ENCODE results near the gene SPINK5. TPM values are rescaled to one million over a fixed set of nuclear protein-coding genes. Genes with fewer than 3 reads are reported as not detected.
A peak's percentile ranks its signal among the peaks of the same experiment; 100 is the strongest.

Gene SPINK5
- total and polyA plus RNA-seq, 4 donors: 0.42 to 1.1 (median 0.72) TPM

DNA sequence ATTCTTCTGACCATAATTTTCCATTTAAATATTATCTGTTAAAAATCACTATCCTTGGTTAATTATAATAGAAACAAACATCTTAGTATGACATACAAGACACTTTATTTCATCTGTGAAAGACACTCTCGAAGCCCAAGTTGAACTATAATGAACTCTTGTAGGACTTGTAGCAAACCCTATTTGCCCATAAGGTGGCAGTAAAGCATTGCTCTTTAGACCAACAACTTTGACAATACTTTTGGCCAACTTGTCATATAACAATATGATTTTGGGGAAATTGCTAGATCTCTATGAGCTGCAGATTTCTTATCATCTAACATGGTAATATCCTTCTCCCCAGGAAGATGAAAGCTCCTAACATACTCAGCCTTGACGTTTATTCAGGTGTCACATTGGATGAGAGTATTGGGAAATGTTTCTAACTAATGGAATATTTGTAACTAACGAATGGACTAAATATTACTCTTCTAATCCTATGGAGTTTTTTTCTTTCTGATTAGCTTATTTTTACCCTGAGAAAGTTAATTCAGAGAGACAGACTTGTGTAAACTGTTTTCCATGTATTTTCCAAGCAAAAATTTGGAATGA lies 115.5 kb downstream of the SPINK5 start:
- Histone ChIP-seq H3K9me3 (ENCODE audit: control insufficient read depth, low read length) (no peaks in the 10 kb centered on the region), H3K27ac (ENCODE audit: low read depth in 1 of 2, low read length in 2 of 2) (no peak overlapping the region), H3K27me3 (ENCODE audit: control insufficient read depth in 1 of 2, insufficient read depth in 2 of 2, low read length in 1 of 2) (no peaks in the 10 kb centered on the region), H3K36me3 (ENCODE audit: control insufficient read depth in 1 of 2, insufficient read depth in 2 of 2, low read length in 1 of 2) (no peaks in the 10 kb centered on the region), H3K4me3 (ENCODE audit: low read length in 2 of 2) (no peak overlapping the region), H3K4me1 (ENCODE audit: control insufficient read depth in 1 of 2, insufficient read depth in 2 of 2, low read length in 2 of 2) (no peaks in the 10 kb centered on the region)
- intact Hi-C loops (cut with DNase I): loop anchor here in 1 of 2 donors (5.0 kb wide), 1 partner anchor 553 kb away; no protein-coding TSS in a partner anchor
- DNase-seq: no peak
- no peak for ATAC-seq (ENCODE audit: low FRiP score)
- 31 to 36% methylated on average over 3 of the region's 3 CpGs for WGBS, 2 donors

GRCh38 chr5:148186248-148187003 lies 122.6 kb downstream of the SPINK5 start:
- Histone ChIP-seq H3K27me3 (ENCODE audit: control insufficient read depth in 1 of 2, insufficient read depth in 2 of 2, low read length in 1 of 2) (no peaks in the 10 kb centered on the region), H3K36me3 (ENCODE audit: control insufficient read depth in 1 of 2, insufficient read depth in 2 of 2, low read length in 1 of 2) (no peaks in the 10 kb centered on the region), H3K4me3 (ENCODE audit: low read length in 2 of 2) (no peak overlapping the region), H3K27ac (ENCODE audit: low read depth in 1 of 2, low read length in 2 of 2) (no peak overlapping the region), H3K9me3 (ENCODE audit: control insufficient read depth, low read length) (no peaks in the 10 kb centered on the region), H3K4me1 (ENCODE audit: control insufficient read depth in 1 of 2, insufficient read depth in 2 of 2, low read length in 2 of 2) (no peaks in the 10 kb centered on the region)
- ATAC-seq (ENCODE audit: low FRiP score): peak; percentile 38
- intact Hi-C loops (cut with DNase I): loop anchor here in 1 of 2 donors (10.0 kb wide), 1 partner anchor 538 kb away; no protein-coding TSS in a partner anchor
- 70 to 73% methylated on average over 3 of the region's 3 CpGs for WGBS, 2 donors
- DNase-seq: no peak

Other genes with a start within 250 kb of the SPINK5 start
- gene SPINK1, start 232.3 kb upstream of the SPINK5 start, total RNA-seq: 10 to 100 TPM; 13.7 to 17.0 TPM
- gene SPINK1, start 232.3 kb upstream of the SPINK5 start, polyA plus RNA-seq: 10 to 100 TPM in 1 of 2 donors, 1 to 10 TPM in 1; 9.4 to 67.7 TPM
- gene SCGB3A2, start 185.3 kb upstream of the SPINK5 start, total RNA-seq: not detected
- 1 to 10 TPM in 1 of 2 donors, under 1 TPM in 1; 0.43 to 2.0 TPM for gene SCGB3A2, start 185.3 kb upstream of the SPINK5 start, polyA plus RNA-seq
- gene C5orf46, start 157.4 kb upstream of the SPINK5 start, total RNA-seq: 10 to 100 TPM; 39.5 to 49.5 TPM
- 100 to 1,000 TPM in 1 of 2 donors, 10 to 100 TPM in 1; 23.1 to 118 TPM for gene C5orf46, start 157.4 kb upstream of the SPINK5 start, polyA plus RNA-seq
- not detected for gene SPINK14, start 104.6 kb downstream of the SPINK5 start, total RNA-seq
- not detected for gene SPINK14, start 104.6 kb downstream of the SPINK5 start, polyA plus RNA-seq
- gene SPINK6, start 139.1 kb downstream of the SPINK5 start, total RNA-seq: not detected
- gene SPINK6, start 139.1 kb downstream of the SPINK5 start, polyA plus RNA-seq: not detected
- gene MARCOL, start 174.5 kb downstream of the SPINK5 start, total RNA-seq: not detected
- not detected for gene MARCOL, start 174.5 kb downstream of the SPINK5 start, polyA plus RNA-seq
- gene SPINK13, start 204.8 kb downstream of the SPINK5 start, total RNA-seq: not detected
- not detected for gene SPINK13, start 204.8 kb downstream of the SPINK5 start, polyA plus RNA-seq
- gene SPINK7, start 248.4 kb downstream of the SPINK5 start, total RNA-seq: not detected
- gene SPINK7, start 248.4 kb downstream of the SPINK5 start, polyA plus RNA-seq: 1 to 10 TPM in 1 of 2 donors, not detected in 1; 1.6 TPM